PC-3 (cell line): ENCODE measurements around the gene ALOX15B. TPM values are rescaled to one million over a fixed set of nuclear protein-coding genes. Genes with fewer than 3 reads are reported as not detected.

Experiments used
- ATAC-seq: fragments of 200-7000 bp; cut with Tn5 transposase; 2 replicates; pipeline ENCODE4 v1.9.1; 2020; ENCODE audit warnings: mild to moderate bottlenecking, moderate library complexity
- BruUV-seq: library from RNA; stranded (reverse); fragments of 400-500 nt; replicated peaks from 2 replicates; lab custom pipeline; 2021; lab: Mats Ljungman, UMichigan
- CTCF ChIA-PET: fragments of 300-600 bp; sonication (Branson Sonifier 250); formaldehyde crosslinking; loops from one replicate; lab custom pipeline; 2022; ENCODE audit warnings: antibody characterized with exemption; lab: Charles Lee
- POLR2A ChIA-PET: fragments of 300-600 bp; sonication (Branson Sonifier 250); formaldehyde crosslinking; loops from one replicate; lab custom pipeline; 2022; ENCODE audit warnings: antibody characterized with exemption; ENCODE audit not compliant: unreplicated experiment; lab: Charles Lee
- DNase-seq: peaks from one replicate; pipeline ENCODE4 v3.0.0-alpha.2; 2015
- H2AFZ ChIP-seq: fragments of 300-600 bp; sonication (generic); 2 replicates; pipeline ENCODE4 v1.6.0; 2016; ENCODE audit warnings: antibody characterized with exemption, low read length
- H3F3A ChIP-seq: fragments of 300-600 bp; sonication (generic); one replicate; pipeline ENCODE4 v1.6.0; 2017; ENCODE audit warnings: antibody characterized with exemption, low read length, control low read depth, mild to moderate bottlenecking; ENCODE audit not compliant: unreplicated experiment
- H3K27ac ChIP-seq: fragments of 300-600 bp; sonication (generic); 2 replicates; pipeline ENCODE4 v1.5.1; 2016; ENCODE audit warnings: mild to moderate bottlenecking, low read length
- H3K27me3 ChIP-seq: fragments of 300-600 bp; sonication (generic); 2 replicates; pipeline ENCODE4 v1.6.1; 2016; ENCODE audit warnings: low read length, mixed read lengths
- H3K36me3 ChIP-seq: fragments of 300-600 bp; sonication (generic); 2 replicates; pipeline ENCODE4 v1.6.1; 2016; ENCODE audit warnings: low read depth, mixed run types, low read length, mixed read lengths
- H3K4me1 ChIP-seq: fragments of 300-600 bp; sonication (generic); 2 replicates; pipeline ENCODE4 v1.5.1; 2016; ENCODE audit warnings: low read length; ENCODE audit not compliant: insufficient read depth
- H3K4me2 ChIP-seq: fragments of 300-600 bp; sonication (generic); 2 replicates; pipeline ENCODE4 v1.6.0; 2016; ENCODE audit warnings: low read length
- H3K4me3 ChIP-seq: fragments of 300-600 bp; sonication (generic); 2 replicates; pipeline ENCODE4 v1.5.1; 2016; ENCODE audit warnings: mild to moderate bottlenecking, low read length, mixed read lengths
- H3K79me2 ChIP-seq: fragments of 300-600 bp; sonication (generic); 2 replicates; pipeline ENCODE4 v1.6.1; 2017; ENCODE audit warnings: low read length, mixed read lengths
- H3K9ac ChIP-seq: fragments of 300-600 bp; sonication (generic); 2 replicates; pipeline ENCODE4 v1.6.0; 2016; ENCODE audit warnings: mild to moderate bottlenecking, low read length
- H3K9me2 ChIP-seq: fragments of 300-600 bp; sonication (generic); replicated peaks from 2 replicates; pipeline ENCODE4 v1.6.1; 2016; ENCODE audit warnings: mixed run types, low read length, mixed read lengths
- H3K9me3 ChIP-seq: fragments of 300-600 bp; sonication (generic); 2 replicates; pipeline ENCODE4 v1.6.1; 2016; ENCODE audit warnings: low read length, mixed read lengths
- H4K20me1 ChIP-seq: fragments of 300-600 bp; sonication (generic); 2 replicates; pipeline ENCODE4 v1.6.1; 2016; ENCODE audit warnings: low read length, mixed read lengths
- EZH2 ChIP-seq: fragments of 300-600 bp; sonication (generic); IDR thresholded peaks from one replicate; pipeline ENCODE4 v1.6.1; 2017; ENCODE audit warnings: antibody characterized with exemption, mild to moderate bottlenecking, low read length; ENCODE audit not compliant: unreplicated experiment
- EZH2phosphoT487 ChIP-seq: fragments of 300-600 bp; sonication (generic); IDR thresholded peaks from 2 replicates; pipeline ENCODE4 v1.6.1; 2018; ENCODE audit warnings: mild to moderate bottlenecking, antibody characterized with exemption, low read length, borderline replicate concordance
- intact Hi-C: fragments of 100-400 bp; cut with micrococcal nuclease; formaldehyde crosslinking; loops from 2 replicates; pipeline ENCODE4 v1.9.0; 2023
- total RNA-seq: library from RNA; depleted of rRNA; stranded (reverse); fragments of >200 nt; gene quantifications from 2 replicates; pipeline ENCODE4 v1.2.3, GENCODE V29; 2014
- TF ChIP-seq, protein P1 (sequence below): fragments of 300-600 bp; sonication (generic); conservative IDR thresholded peaks from 2 replicates; pipeline ENCODE4 v1.5.1; 2017; ENCODE audit warnings: antibody characterized with exemption, low read depth, mild to moderate bottlenecking, low read length

Gene ALOX15B
- total RNA-seq, 1 experiment from 2014 or later, result not detected

DNA sequence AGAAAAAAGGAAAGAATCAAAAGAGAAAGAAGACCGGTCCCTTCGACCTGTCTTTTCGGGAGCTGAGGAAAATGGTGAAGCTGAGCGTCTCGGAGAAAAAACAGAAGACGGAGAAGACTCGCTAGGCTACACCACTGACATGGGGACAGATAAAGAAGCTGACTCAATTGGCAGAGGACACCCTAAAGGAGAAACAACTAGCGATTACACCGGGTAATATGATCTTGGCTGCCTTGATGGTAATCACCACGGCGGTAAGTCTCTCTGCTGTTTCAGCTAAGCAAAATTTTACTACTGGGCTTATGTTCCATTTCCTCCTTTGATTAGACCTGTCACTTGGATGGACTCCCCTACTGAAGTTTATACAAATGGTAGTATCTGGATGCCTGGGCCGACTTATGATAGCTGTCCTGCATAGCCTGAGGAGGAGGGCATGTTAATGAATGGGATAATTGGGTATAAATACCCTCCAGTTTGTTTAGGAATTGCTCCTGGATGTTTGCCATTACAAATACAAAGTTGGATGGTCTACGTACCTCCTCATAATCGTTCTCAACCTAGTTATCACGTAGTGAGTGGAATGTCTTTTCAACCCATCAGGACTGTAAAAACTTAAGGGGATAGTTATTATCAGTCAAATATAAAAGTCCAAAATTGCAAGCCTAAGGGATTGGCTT, 24.1 kb downstream of the ALOX15B start:
- intact Hi-C loops, result no loop called here
- Histone ChIP-seq H2AFZ (peak overlapping the region; percentile 77), H3K27ac (no peak overlapping the region), H3K4me2 (peak overlapping the region; percentile 83), H3K4me1 (peaks cover 32% of the 10 kb centered on the region), H3F3A (no peaks in the 10 kb centered on the region), H3K27me3 (no peaks in the 10 kb centered on the region), H4K20me1 (no peaks in the 10 kb centered on the region), H3K9ac (0 out of 2 replicates have a peak overlapping the region, but pooled peaks have one; percentile 9), H3K9me3 (no peaks in the 10 kb centered on the region), H3K36me3 (no peaks in the 10 kb centered on the region), H3K79me2 (no peaks in the 10 kb centered on the region), H3K9me2 (no peaks in the 10 kb centered on the region), H3K4me3 (peak overlapping the region; percentile 62)
- ChIA-PET POLR2A (no interaction called here), CTCF (interaction anchor here (0.5 to 1.0 kb wide), 2 partner anchors 11 to 31 kb away, joined by 3 to 4 read pairs; no protein-coding TSS in a partner anchor)
- ATAC-seq (no peak; the same call in 1 of the 2 replicates), DNase-seq (no peak)
- no TSS peak for BruUV-seq
- TF ChIP-seq EZH2phosphoT487, result no peak
- TF ChIP-seq, protein P1, sequence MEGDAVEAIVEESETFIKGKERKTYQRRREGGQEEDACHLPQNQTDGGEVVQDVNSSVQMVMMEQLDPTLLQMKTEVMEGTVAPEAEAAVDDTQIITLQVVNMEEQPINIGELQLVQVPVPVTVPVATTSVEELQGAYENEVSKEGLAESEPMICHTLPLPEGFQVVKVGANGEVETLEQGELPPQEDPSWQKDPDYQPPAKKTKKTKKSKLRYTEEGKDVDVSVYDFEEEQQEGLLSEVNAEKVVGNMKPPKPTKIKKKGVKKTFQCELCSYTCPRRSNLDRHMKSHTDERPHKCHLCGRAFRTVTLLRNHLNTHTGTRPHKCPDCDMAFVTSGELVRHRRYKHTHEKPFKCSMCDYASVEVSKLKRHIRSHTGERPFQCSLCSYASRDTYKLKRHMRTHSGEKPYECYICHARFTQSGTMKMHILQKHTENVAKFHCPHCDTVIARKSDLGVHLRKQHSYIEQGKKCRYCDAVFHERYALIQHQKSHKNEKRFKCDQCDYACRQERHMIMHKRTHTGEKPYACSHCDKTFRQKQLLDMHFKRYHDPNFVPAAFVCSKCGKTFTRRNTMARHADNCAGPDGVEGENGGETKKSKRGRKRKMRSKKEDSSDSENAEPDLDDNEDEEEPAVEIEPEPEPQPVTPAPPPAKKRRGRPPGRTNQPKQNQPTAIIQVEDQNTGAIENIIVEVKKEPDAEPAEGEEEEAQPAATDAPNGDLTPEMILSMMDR, result no peak
- no peak for TF ChIP-seq EZH2

DNA sequence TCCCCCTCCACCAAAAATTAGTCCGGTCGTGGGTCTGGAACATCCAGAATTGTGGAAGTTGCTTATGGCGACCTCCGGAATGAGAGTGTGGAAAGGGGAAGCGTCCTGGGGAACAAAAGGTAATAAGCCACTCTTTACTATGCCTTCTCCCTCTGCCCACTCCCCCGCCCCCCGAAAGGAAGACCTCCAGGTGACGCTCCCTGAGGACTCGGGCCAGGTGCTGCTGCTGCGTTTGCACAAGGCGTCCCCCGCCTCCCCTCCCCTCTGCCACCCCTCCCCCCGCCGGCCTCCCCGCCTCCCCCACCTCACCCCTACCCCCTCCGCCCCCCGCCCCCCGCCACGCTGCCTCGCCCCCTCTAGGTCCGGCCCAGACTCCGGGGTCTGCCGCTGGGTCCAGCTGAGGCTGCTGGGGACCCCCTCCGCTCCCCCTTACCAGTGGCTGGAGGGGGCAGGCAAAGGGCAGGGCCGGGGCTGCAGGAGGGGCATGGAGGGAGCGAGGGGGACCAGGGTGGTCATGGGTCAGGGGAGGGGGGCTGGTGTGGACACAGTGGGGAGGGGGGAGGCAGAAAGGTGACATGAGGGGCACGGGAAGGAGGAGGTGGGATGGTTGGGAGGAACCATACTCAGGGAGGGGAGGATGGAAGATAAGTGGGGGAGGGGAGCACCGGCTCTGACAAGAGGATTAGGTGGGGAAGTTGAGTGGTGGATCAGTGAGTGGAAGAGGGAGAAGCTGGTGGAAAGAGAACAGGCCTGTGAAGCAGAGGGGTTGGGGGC, 25.1 kb downstream of the ALOX15B start:
- Histone ChIP-seq H2AFZ (no peak overlapping the region), H3K36me3 (no peaks in the 10 kb centered on the region), H3K4me1 (peaks cover 26% of the 10 kb centered on the region), H4K20me1 (no peaks in the 10 kb centered on the region), H3K9me3 (no peaks in the 10 kb centered on the region), H3F3A (no peaks in the 10 kb centered on the region), H3K27me3 (no peaks in the 10 kb centered on the region), H3K4me3 (no peak overlapping the region), H3K9ac (no peak overlapping the region), H3K9me2 (no peaks in the 10 kb centered on the region), H3K79me2 (no peaks in the 10 kb centered on the region), H3K27ac (no peak overlapping the region), H3K4me2 (no peak overlapping the region)
- BruUV-seq, result no TSS peak
- intact Hi-C loops, result no loop called here
- POLR2A ChIA-PET, result no interaction called here
- TF ChIP-seq EZH2, result no peak
- TF ChIP-seq, protein P1, result no peak
- no peak for TF ChIP-seq EZH2phosphoT487
- CTCF ChIA-PET, result no interaction called here
- no peak for DNase-seq
- no peak for ATAC-seq

DNA sequence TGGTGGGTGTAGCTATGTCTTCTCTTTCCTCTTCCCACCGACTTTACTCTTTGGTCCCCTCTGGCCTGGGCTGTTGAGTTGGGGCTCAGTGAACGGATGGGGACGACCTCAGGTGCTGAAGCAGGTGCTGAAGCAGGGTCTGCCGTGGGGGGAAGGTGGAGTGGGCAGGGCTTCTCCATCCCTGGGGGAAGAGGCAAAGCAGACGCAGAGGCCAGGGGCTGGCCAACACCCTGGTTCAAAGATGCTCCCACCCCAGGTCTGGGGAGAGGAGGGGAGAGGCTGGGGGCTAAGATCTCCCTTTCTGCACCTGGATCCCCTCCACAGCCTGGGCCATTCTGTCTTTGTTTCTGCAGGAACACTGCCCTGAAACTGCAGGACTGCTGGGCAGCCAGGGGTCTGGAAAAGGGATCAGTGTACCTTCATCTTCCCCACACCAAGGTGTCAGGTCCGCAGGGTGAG, 25.7 kb downstream of the ALOX15B start:
- ATAC-seq (no peak), DNase-seq (no peak)
- peaks cover 21% of the 10 kb centered on the region for H3K4me1 ChIP-seq
- H4K20me1 ChIP-seq, result no peaks in the 10 kb centered on the region
- no peaks in the 10 kb centered on the region for H3F3A ChIP-seq
- no peak overlapping the region for H2AFZ ChIP-seq
- CTCF ChIA-PET, result no interaction called here
- no peak overlapping the region for H3K27ac ChIP-seq
- no peaks in the 10 kb centered on the region for H3K36me3 ChIP-seq
- no peaks in the 10 kb centered on the region for H3K79me2 ChIP-seq
- H3K4me3 ChIP-seq, result no peak overlapping the region
- POLR2A ChIA-PET, result no interaction called here
- TF ChIP-seq EZH2 (no peak), EZH2phosphoT487 (no peak)
- TF ChIP-seq, protein P1, result no peak
- no peak overlapping the region for H3K9ac ChIP-seq
- H3K4me2 ChIP-seq, result no peak overlapping the region
- H3K9me2 ChIP-seq, result no peaks in the 10 kb centered on the region
- H3K9me3 ChIP-seq, result no peaks in the 10 kb centered on the region
- no TSS peak for BruUV-seq
- no peaks in the 10 kb centered on the region for H3K27me3 ChIP-seq
- intact Hi-C loops, result no loop called here
